Renal cortex interstitium (tissue), 15 donors: Measurements from ENCODE around the gene SLC6A5. TPM values are rescaled to one million over a fixed set of nuclear protein-coding genes. Genes with fewer than 3 reads are reported as not detected.
"Not testable (repeated sequence)": the region's sequence is repeated elsewhere in the genome, so short reads cannot be mapped to it uniquely, and the experiment has no call there.

ENCODE experiments used
- DNase-seq, 11 donors: peaks; one replicate each; pipeline ENCODE4 v3.0.0-alpha.2; 2013; ENCODE audit warnings: low read depth in 9 of 11, low spot score in 4 of 11; ENCODE audit errors: extremely low read depth in 1 of 11
- long read RNA-seq, 16 experiments: transcript quantifications; one replicate each; lab custom pipeline, GENCODE V29; 2026
- polyA plus RNA-seq, 3 donors: library from polyadenylated mRNA; unstranded; fragments of 120-200 nt; gene quantifications; one replicate each; pipeline ENCODE4 v1.2.1, GENCODE V29; 2013; ENCODE audit not compliant: insufficient read length in 3 of 3

The SLC6A5 gene
- polyA plus RNA-seq, result under 1 TPM; 0.15 to 0.50 (median 0.26) TPM
- long read RNA-seq, donor 1, result 0 reads
- long read RNA-seq, donor 2, result 0 reads
- long read RNA-seq, donor 3, result 0 reads
- long read RNA-seq, donor 4, result 0 reads
- long read RNA-seq, donor 5, result 0 reads
- long read RNA-seq, donor 6, result 0 reads
- long read RNA-seq, donor 7, result 0 reads
- long read RNA-seq, donor 8, result 0 reads
- long read RNA-seq, donor 9, result 0 reads
- long read RNA-seq, donor 10, result 0 reads
- long read RNA-seq, donor 11, result 0 reads
- long read RNA-seq, donor 12, result 0 reads
- long read RNA-seq, donor 13, result 0 reads
- long read RNA-seq, donor 14, result 0 reads
- long read RNA-seq, donor 15, result 0 reads
- long read RNA-seq, donor 16, result 0 reads

DNA sequence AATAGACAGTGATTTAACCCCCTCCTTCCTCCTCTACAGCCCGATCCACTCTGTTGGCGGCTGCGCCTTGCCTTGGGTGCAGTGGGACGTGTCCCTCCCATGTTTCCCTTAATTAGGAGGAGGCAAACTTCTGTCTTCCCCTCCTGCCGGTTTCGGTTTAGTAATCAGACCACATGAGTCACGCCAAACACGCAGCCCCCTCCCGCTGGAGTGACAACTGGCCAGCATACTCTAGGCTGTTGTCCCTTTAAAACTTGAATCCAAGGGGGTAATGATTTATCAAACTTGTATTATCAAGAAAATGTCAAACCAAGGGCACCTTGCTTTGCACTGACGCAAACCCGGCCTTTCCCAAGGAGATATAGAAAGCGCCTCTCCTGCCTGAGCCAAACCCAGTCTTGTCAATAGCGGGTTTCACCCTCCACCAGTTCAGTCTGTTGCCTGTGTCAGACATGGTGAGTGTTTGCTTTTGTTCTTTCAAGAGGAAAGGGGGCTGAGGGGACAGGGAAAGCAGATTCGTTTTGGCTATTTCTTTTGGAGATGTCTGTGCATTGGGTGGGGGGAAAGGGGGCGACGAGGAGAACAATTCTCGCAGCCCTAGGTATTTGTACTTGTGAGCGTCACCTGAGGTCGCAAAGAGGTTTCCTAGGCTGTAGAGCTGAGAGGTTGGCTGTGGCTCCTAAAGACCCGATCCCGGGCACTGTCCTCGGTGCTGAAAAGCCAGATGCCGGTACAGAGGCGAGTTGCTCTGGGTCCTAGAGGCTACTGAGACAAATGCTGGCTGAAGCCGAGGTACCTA is at the start of gene SLC6A5:
Gene SLC6A5, plus strand, starts transcription at position 388 of the 799 bp plus-strand sequence. Its CDS starts 65 bp downstream, at position 453.
- peak; percentile 51 to 86 (median 77) for DNase-seq

DNA sequence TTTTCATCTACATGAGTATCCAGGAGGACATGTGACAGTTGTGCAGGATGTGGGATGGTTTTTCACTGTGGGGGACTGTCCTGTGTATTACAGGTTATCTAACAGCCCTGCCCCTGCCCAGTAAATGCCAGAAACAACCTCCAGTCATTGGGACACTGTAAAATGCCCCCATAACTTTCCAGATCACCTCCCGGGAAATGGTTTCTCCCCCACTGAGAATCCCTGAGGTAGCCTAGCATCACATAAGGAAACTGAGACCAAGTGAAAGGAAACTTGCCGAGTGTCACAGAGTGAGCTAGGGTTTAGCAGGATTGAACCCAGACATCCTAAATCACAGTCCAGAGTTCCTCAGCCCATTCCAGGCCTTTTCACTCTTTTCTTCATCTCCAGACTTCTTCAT is 48.3 kb upstream of the SLC6A5 start:
- no peak for DNase-seq

DNA sequence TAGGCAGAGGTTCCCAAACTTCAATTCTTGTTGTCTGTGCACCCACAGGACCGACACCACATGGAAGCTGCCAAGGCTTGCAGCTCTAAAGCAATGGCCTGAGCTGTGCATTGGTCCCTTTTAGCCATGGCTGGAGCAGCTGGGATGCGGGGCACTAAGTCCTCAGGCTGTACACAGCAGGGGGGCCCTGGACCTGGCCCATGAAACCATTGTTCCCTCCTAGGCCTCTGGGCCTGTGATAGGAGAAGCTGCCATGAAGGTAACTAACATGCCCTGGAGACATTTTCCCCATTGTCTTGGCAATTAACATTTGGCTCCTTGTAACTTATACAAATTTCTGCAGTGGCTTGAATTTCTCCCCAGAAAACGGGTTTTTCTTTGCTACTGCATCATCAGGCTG is 43.6 kb upstream of the SLC6A5 start:
- no peak for DNase-seq

DNA sequence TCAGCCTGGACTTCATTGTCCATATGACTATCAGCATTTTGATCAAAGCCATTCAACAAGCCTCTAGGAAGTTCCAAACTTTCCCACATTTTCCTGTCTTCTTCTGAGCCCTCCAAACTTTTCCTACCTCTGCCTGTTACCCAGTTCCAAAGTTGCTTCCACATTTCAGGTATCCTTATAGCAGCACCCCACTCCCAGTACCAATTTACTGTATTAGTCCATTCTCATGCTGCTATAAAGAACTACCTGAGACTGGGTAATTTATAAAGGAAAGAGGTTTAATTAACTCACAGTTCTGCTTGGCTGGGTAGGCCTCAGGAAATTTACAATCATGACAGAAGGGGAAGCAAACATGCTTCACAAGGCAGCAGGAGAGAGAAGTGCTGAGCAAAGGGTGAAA is 43.0 kb upstream of the SLC6A5 start:
- not testable (repeated sequence) for DNase-seq

DNA sequence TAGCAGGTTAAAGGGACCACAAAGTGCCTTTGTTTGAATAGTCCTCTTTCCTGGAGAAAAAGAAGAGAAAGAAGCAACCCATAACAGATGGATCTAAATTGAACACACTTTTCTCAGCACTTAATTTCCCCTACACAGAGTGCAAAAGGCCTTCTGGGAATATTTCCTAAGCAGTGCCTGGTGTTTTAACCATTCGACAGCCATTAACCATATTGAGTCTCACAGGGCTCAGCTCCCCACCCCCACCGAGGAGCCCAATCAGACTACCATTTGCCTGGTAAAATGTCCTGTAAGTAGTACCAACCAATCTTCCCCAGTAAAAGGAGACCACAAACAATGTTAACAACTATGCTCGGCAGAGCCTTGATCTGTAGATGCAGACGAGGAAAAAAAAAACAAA is 40.7 kb upstream of the SLC6A5 start:
- DNase-seq, result no peak

DNA sequence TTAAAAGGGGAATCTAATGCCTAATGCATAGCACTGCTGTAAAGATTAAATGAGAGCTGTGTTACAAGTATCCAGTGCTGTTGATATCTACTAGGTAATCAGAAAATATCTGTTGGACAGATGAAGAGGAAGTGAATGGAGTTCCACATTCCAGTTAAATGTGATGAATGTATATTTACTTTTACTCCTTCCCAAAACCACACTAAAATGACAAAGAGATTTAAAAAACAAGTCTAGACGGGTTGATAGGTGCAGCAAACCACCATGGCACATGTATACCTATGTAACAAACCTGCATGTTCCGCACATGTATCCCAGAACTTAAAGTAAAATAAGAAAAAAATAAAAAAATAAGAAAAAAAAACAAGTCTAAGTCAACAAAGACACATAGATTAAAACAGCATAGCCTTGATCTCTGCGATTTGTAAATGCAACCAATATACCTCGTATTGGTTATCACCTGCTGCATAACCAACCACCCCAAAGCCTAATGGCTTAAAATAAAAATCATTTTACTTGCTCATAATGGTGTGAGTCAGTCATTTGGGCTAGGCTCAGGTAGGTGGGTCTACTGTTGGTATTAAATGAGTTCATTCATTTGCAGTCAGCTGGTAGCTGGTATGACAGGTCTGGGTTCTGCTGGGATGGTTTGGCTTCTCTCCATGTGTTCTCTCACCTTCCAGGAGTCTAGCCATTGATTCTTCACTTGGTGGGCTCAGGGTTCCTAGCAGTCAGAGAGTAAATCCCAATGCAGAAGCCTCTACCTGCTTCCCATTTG is 39.7 kb upstream of the SLC6A5 start:
- DNase-seq, result no peak

DNA sequence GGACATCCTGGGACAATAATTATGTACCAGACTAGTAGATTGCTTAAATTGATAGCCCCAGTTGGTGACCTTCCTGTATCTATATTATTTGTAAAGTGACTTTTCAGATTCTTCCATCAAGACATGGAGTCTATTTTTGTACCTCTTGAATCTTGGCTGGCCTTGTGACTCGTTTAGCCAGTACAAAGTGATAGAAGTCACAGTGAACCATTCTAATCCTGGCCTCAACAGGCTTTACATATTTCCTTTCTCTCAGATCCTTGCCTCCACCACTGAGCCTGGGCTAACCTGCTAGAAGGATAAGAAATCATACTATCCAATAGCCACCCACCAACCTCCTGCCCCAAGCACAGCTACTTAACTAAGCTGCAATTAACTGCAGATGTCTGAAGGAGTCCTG is 37.5 kb upstream of the SLC6A5 start:
- no peak for DNase-seq

DNA sequence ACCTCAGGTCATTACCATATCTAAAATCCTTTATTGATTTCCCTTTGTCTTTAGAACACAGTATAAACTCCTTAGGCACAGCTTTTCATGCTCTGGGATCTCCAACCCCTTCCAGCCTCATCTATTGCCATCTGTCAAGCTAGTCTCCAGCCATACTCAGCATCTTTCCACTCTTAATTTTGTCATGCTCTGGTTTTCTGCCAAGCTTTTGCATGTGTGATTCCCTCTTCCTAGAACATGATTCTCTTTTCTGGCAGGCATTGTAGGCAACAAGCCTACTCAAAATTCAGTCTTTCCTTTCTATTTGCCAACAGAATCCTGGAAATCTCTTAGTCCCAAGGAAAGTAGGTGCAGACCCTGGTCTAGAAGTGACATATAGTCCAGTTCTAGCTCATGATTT is 35.5 kb upstream of the SLC6A5 start:
- no peak for DNase-seq

DNA sequence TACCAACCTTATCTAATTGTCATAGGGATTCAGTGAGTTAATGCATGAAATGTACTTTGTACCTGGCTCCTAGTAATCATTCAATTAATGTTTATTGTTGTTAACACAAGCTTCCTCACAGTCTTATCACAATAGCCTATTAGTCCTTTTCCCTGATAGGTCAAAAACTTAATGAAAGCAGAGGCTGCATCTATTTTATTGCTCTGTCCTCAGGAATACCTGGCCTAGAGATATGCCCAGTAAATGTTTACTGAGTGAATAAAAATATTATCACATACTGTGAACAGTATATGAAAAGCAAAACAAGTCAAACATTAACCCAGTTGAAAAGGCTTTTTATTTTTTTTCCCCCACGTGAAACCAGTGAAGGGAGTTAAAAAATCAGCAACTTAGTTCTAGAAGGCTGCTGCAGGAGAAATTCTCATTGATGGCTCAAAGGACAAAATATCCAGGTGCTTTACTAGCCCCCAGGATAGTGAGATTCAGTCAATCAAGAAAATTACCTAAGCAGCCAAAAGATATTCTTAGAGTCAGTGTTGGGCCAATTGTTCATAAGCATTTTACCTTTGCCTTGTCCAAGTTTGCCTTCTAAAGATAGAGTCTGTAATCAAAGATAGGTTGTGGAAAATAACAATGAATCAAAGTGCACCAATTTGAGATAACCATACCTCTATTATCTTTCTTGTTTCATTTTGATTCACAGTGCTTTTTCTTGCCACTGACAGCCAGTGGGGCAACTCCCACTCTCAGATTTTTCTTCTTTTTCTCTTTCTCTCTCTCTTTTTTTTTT is 34.4 kb upstream of the SLC6A5 start:
- DNase-seq, result no peak

DNA sequence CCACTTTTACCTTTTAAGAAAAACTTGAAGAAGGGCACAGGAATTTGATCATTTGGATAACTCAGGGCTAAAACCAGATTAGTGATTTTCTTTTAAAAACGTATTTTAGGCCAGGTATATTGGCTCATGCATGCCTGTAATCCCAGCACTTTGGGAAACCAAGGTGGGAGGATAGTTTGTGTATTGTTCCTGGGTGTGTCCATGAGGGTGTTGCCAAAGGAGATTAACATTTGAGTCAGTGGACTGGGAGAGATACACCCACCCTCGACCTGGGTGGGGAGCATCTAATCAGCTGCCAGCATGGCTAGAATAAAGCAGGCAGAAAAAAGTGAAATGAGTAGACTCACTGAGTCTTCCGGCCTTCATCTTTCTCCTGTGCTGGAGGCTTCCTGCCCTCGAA is 33.3 kb upstream of the SLC6A5 start:
- DNase-seq, result not testable (repeated sequence)

DNA sequence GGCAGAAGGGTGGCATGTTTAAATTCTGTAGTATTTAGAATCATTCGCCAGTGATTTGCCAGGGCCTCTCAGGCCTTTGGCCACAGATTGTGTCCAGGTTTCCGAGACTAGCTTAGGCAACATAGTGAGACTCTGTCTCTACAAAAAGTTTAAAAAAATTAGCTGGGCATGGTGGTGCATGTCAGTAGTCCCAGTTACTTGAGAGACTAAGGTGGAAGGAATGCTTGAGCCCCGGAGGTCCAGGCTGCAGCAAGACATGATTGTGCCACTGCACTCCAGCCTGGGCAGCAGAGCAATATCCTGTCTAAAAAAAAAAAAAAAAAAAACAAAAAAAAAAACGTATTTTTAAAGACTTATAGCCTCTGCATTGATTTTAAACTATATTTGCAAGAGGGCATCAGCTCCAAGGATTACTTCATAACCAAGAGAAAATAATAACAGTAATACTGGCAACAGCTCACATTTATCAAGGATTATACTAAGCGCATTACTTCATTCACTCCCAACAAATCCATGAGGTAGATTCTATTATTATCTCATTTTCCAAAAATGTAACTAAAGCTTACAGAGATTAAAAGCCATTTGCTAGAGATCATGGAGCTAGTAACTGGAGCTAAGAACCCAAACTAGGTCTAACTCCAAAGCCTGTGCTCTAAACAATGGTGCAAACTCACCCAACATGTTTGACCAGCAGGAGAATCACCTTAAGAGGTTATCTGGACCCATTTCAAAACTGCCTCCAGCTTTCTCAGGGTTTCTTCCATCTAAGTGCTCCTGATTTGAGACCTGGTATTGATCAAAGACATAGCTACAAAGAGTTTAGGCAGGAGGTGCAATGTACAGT is 32.6 kb upstream of the SLC6A5 start:
- no peak for DNase-seq

DNA sequence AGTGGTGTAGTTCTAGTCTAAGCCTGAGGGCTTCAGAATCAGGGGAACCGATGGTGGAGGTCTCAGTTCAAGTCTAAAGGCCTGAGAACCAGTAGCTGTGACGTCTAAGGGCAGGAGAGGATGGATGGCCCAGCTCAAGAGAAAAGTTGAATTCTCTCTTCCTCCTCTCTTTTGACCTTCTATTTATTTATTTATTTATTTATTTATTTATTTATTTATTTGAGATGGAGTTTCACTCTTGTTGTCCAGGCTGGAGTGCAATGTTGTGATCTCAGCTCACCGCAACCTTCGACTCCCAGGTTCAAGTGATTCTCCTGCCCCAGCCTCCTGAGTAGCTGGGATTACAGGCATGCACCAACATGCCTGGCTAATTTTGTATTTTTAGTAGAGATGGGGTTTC is 19.7 kb upstream of the SLC6A5 start:
- not testable (repeated sequence) for DNase-seq

DNA sequence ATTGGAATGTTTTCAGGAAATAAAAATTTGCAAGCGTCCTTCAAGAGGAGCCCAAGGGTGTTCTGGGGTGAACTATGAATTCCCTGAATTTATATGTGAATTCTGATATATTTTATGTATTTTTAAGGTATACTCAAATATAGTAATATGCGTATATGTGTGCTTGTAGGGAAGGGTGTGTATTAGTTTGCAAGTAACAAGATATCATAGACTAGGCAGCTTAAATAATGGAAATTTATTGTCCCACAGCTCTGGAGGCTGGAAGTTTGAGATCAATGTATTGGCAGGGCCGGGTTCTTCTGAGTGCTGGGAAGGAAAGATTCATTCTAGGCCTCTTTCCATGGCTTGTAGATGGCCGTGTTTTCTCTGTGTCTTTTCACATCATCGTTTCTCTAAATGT is 16.2 kb upstream of the SLC6A5 start:
- DNase-seq, result no peak

DNA sequence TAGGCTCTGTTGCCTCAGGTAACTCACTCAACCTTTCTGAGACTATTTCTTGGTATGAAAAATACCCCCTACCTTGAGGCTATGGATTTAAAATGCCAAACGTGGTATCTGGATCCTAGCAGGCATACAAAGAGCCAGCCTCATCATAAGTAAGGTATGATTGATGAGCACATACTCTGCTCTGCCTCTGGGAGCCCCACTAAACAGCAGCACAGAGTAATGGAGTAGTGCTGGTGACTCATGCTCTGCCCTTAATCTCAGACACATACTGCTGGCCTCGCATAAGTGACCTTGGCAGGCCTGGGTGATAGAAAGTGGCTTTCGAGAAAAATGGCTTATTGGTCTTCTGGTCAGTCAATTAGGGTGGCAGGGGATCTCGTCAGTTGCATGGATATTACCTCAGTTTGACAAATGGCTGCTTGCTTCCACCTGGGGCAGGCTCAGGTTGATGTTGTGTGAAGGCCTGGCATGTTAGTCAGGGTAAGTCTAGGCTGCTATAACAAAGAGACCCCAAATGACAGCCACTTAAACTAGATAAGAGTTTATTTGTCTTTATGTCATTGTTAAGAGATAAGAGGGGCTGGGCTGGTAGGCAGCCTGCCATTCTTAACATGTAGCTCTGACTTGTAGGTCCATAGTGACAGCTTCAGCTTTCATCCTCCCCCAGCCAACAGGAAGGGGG is 15.2 kb upstream of the SLC6A5 start:
- DNase-seq, result no peak

DNA sequence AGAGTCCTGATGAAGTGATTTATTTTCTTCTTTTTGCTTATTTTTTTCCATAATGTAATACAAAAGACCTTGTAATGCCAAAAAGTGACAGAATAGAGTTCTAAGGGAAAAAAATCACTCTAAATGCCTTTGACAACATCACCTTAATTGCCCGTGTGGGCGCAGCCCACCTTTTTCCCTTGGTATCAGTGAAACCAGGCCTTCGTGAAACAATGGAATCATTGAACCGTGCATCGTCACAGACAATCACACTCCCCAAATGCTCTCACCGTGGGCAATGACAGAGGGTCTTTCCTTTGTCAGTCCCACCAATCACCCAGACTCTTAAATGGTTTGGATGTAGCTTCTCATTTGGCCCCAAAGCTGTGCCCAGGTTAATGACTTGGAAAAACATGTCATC is 9.6 kb upstream of the SLC6A5 start:
- DNase-seq, result no peak

DNA sequence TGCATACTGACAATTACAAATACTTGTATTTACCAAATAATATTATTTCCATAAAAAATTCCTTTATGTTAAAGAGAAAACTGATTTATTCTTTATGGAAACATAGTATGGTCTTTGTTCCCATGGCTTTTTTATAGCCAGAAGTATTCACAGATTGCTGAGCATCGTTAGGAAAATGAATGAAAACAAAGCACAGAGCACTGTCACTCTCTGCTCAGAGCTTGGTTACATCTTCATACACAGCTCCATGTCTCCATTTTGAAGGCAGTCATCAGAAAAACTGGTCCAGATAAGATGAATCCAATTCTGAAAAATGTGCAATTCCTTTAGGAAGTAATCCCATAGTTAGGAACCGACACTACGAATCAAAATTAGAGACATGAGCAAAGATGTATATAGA is 9.0 kb upstream of the SLC6A5 start:
- no peak for DNase-seq

DNA sequence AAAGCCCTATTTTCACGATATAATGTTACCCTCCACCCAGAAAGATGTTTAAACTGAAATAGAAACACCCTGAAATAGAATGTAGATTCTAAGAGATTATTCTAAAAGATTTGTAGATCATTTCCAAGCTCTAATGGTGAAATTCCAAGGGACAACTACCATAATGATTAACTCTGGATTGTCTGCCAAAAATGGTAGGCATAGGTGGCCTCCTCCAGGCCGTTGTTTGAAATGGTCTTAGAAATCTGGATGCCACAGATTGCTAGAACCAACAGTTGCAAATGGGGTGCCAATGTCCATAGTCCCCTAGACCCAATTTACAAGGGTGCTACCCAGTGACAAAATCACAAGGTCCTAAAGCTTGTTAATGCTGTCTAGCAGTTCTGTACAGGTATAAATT is 6.7 kb upstream of the SLC6A5 start:
- DNase-seq, result no peak
